Suprapubic skin (tissue), 3 donors: Measurements from ENCODE around the gene ZNF410.
"Not testable (repeated sequence)": the region's sequence is repeated elsewhere in the genome, so short reads cannot be mapped to it uniquely, and the experiment has no call there.

ENCODE experiments used
- CTCF ChIP-seq, 2 donors: fragments of 200-600 bp in 1 of 2; fragments of 450-650 bp in 1 of 2; sonication (generic) in 1 of 2; IDR thresholded peaks; one replicate each; pipeline ENCODE4 v1.5.1; 2016 to 2019; ENCODE audit warnings: antibody characterized with exemption in 2 of 2, mild to moderate bottlenecking in 1 of 2, moderate library complexity in 1 of 2
- POLR2A ChIP-seq, 2 donors: fragments of 450-650 bp; IDR thresholded peaks; one replicate each; pipeline ENCODE4 v1.6.1; 2017; ENCODE audit warnings: antibody characterized with exemption in 2 of 2, mild to moderate bottlenecking in 2 of 2, moderate library complexity in 2 of 2

- not testable (repeated sequence) for TF ChIP-seq POLR2A, CTCF (IDR thresholded peaks at IDR 0.05)
Observed at GRCh38 chr14:73838293-73839034, 48.2 kb upstream of the ZNF410 start.
